ENCODE data around the gene ACSF2. TPM values are rescaled to one million over a fixed set of nuclear protein-coding genes. Genes with fewer than 3 reads are reported as not detected.
"Not testable (repeated sequence)": the region's sequence is repeated elsewhere in the genome, so short reads cannot be mapped to it uniquely, and the experiment has no call there.

The ACSF2 gene
- total RNA-seq, 3 donors from 2014 or later (not counting 1 experiment from before 2014, with no cell fraction given): 24.2 to 40.6 (median 25.8) TPM

GRCh38 chr17:50407921-50408320, 18.1 kb upstream of the ACSF2 start:
- no peak for TF ChIP-seq CTCF (IDR thresholded peaks at IDR 0.05)
- Histone ChIP-seq H3K4me3 (ENCODE audit: low read length) (no peak overlapping the region), H3K4me1 (ENCODE audit: control insufficient read depth, insufficient read depth, low read length) (no peaks in the 10 kb centered on the region), H3K27ac (ENCODE audit: low read length) (no peak overlapping the region), H3K36me3 (ENCODE audit: control insufficient read depth, insufficient read depth, low read length) (no peaks in the 10 kb centered on the region), H3K27me3 (ENCODE audit: control insufficient read depth, insufficient read depth, low read length) (no peaks in the 10 kb centered on the region), H3K9me3 (ENCODE audit: control insufficient read depth, insufficient read depth, low read length) (no peaks in the 10 kb centered on the region)
- Mint-ChIP-seq H3K27ac (no peak overlapping the region), H3K4me1 (no peaks in the 10 kb centered on the region), H3K4me3 (no peak overlapping the region), H3K9me3 (no peaks in the 10 kb centered on the region), H3K36me3 (no peaks in the 10 kb centered on the region), H3K27me3 (ENCODE audit: low read depth in 2 of 2) (peaks cover 22 to 26% of the 10 kb centered on the region in 2 donors)
- ATAC-seq (no peak), DNase-seq (no peak)
- intact Hi-C loops (cut with micrococcal nuclease): no loop called here
- WGBS (ENCODE audit: insufficient coverage): 86% methylated on average over 4 of the region's 4 CpGs

- no peaks in the 10 kb centered on the region for H3K4me1 Mint-ChIP-seq
Measured at GRCh38 chr17:50412188-50412732, 13.8 kb upstream of the ACSF2 start.

GRCh38 chr17:50414808-50415207, 11.2 kb upstream of the ACSF2 start:
- Histone ChIP-seq H3K4me1 (ENCODE audit: control insufficient read depth, insufficient read depth, low read length) (no peaks in the 10 kb centered on the region), H3K36me3 (ENCODE audit: control insufficient read depth, insufficient read depth, low read length) (no peaks in the 10 kb centered on the region), H3K4me3 (ENCODE audit: low read length) (no peak overlapping the region), H3K27me3 (ENCODE audit: control insufficient read depth, insufficient read depth, low read length) (no peaks in the 10 kb centered on the region), H3K9me3 (ENCODE audit: control insufficient read depth, insufficient read depth, low read length) (no peaks in the 10 kb centered on the region), H3K27ac (ENCODE audit: low read length) (no peak overlapping the region)
- Mint-ChIP-seq H3K36me3 (no peaks in the 10 kb centered on the region), H3K4me3 (no peak overlapping the region), H3K9me3 (peaks cover 0 to 3% of the 10 kb centered on the region in 2 donors), H3K27me3 (ENCODE audit: low read depth in 2 of 2) (peaks cover 7 to 21% of the 10 kb centered on the region in 2 donors), H3K4me1 (no peaks in the 10 kb centered on the region), H3K27ac (no peak overlapping the region)
- ATAC-seq (no peak), DNase-seq (no peak)
- WGBS (ENCODE audit: insufficient coverage): 87% methylated on average over 3 of the region's 3 CpGs
- intact Hi-C loops (cut with micrococcal nuclease): no loop called here
- no peak for TF ChIP-seq CTCF (IDR thresholded peaks at IDR 0.05)

More at GRCh38 chr17:50412188-50412732, 13.8 kb upstream of the ACSF2 start:
- ATAC-seq: no peak
- H3K9me3 Mint-ChIP-seq: no peaks in the 10 kb centered on the region
- no peak for DNase-seq
- 91% methylated on average over 4 of the region's 4 CpGs for WGBS (ENCODE audit: insufficient coverage)
- H3K27ac ChIP-seq (ENCODE audit: low read length): no peak overlapping the region
- intact Hi-C loops (cut with micrococcal nuclease): no loop called here
- no peaks in the 10 kb centered on the region for H3K4me1 ChIP-seq (ENCODE audit: control insufficient read depth, insufficient read depth, low read length)
- no peak overlapping the region for H3K27ac Mint-ChIP-seq
- TF ChIP-seq CTCF (IDR thresholded peaks at IDR 0.05): no peak
- H3K36me3 Mint-ChIP-seq: no peaks in the 10 kb centered on the region
- no peaks in the 10 kb centered on the region for H3K36me3 ChIP-seq (ENCODE audit: control insufficient read depth, insufficient read depth, low read length)
- H3K27me3 Mint-ChIP-seq (ENCODE audit: low read depth in 2 of 2): peaks cover 0 to 12% of the 10 kb centered on the region in 2 donors
- H3K27me3 ChIP-seq (ENCODE audit: control insufficient read depth, insufficient read depth, low read length): no peaks in the 10 kb centered on the region
- no peak overlapping the region for H3K4me3 ChIP-seq (ENCODE audit: low read length)
- no peak overlapping the region for H3K4me3 Mint-ChIP-seq
- no peaks in the 10 kb centered on the region for H3K9me3 ChIP-seq (ENCODE audit: control insufficient read depth, insufficient read depth, low read length)

- H3K4me1 Mint-ChIP-seq; H3K9me3 ChIP-seq (ENCODE audit: control insufficient read depth, insufficient read depth, low read length); DNase-seq; H3K4me1 ChIP-seq (ENCODE audit: control insufficient read depth, insufficient read depth, low read length); H3K4me3 Mint-ChIP-seq; H3K9me3 Mint-ChIP-seq; H3K27ac ChIP-seq (ENCODE audit: low read length); ATAC-seq; H3K36me3 ChIP-seq (ENCODE audit: control insufficient read depth, insufficient read depth, low read length); H3K4me3 ChIP-seq (ENCODE audit: low read length); intact Hi-C loops (cut with micrococcal nuclease); H3K27me3 ChIP-seq (ENCODE audit: control insufficient read depth, insufficient read depth, low read length); H3K36me3 Mint-ChIP-seq; H3K27ac Mint-ChIP-seq: not testable (repeated sequence)
- peaks cover 7 to 14% of the 10 kb centered on the region in 2 donors for H3K27me3 Mint-ChIP-seq (ENCODE audit: low read depth in 2 of 2)
- 98% methylated on average over 10 of the region's 10 CpGs for WGBS (ENCODE audit: insufficient coverage)
Measured at GRCh38 chr17:50419577-50419976, 6.4 kb upstream of the ACSF2 start.

Measured in natural killer cell (primary cell).